Panc1 (cell line): Measurements from ENCODE around the gene DGAT2L6.

Experiments
- CTCF ChIP-seq: fragments of 450-650 bp; IDR thresholded peaks from 2 replicates; pipeline ENCODE4 v1.5.1; 2017; ENCODE audit warnings: mild to moderate bottlenecking
- POLR2AphosphoS5 ChIP-seq: IDR thresholded peaks from 2 replicates; pipeline ENCODE4 v1.6.1; 2012; ENCODE audit warnings: mild to moderate bottlenecking, low read depth, low read length, moderate library complexity
- REST ChIP-seq, 2 experiments: IDR thresholded peaks; 2 replicates each; pipeline ENCODE4 v1.6.1; 2011 to 2012; ENCODE audit warnings: low read depth in 2 of 2, control low read depth in 1 of 2, low read length in 1 of 2, mild to moderate bottlenecking in 1 of 2, moderate library complexity in 1 of 2; ENCODE audit not compliant: insufficient read depth in 1 of 2
- SIN3A ChIP-seq: IDR thresholded peaks from 2 replicates; pipeline ENCODE4 v1.6.1; 2012; ENCODE audit warnings: low read depth, mild to moderate bottlenecking, low read length, moderate library complexity, borderline replicate concordance; ENCODE audit not compliant: insufficient read depth
- TCF7L2 ChIP-seq: IDR thresholded peaks from 2 replicates; pipeline ENCODE4 v1.6.1; 2011; ENCODE audit warnings: mild to moderate bottlenecking, low read depth, low read length, inconsistent platforms

- TF ChIP-seq CTCF, result no peak
- TF ChIP-seq POLR2AphosphoS5, result no peak
- TF ChIP-seq REST (IDR thresholded peaks at IDR 0.05; ENCODE audit: insufficient read depth in 1 of 2, low read depth in 2 of 2, low read length in 1 of 2), result no peak
- TF ChIP-seq SIN3A, result no peak
- no peak for TF ChIP-seq TCF7L2
Measured at GRCh38 chrX:70254909-70255308, 77.6 kb downstream of the DGAT2L6 start.
